Middle frontal gyrus (tissue), 1 donor: ENCODE results near the gene APOA4.
A peak's percentile ranks its signal among the peaks of the same experiment; 100 is the strongest.
"Not testable (repeated sequence)": the region's sequence is repeated elsewhere in the genome, so short reads cannot be mapped to it uniquely, and the experiment has no call there.

ENCODE experiments used
- DNase-seq: peaks from one replicate; pipeline ENCODE4 v3.0.0-alpha.2; 2015; ENCODE audit warnings: low spot score; ENCODE audit errors: extremely low spot score

The APOA4 gene

DNA sequence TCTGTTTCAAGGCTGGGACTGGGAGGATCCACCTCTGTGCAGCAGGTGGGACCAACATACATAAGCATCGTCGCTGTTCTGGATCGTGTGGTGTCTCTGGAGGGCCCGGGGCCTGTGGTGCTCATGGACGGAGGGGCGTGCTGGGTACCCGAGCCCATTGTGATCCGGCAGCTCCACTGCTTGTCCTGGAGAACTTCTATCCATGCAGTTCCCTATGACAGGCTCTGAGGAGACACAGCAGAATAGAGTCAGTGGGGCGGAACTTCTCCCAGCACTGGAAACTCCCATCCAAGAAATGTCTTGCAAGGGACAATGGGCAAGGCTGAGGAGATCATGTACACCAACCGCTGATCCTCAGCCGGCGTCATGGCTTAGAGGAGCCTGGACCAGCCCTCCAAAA is 26.0 kb upstream of the APOA4 start:
- no peak for DNase-seq

DNA sequence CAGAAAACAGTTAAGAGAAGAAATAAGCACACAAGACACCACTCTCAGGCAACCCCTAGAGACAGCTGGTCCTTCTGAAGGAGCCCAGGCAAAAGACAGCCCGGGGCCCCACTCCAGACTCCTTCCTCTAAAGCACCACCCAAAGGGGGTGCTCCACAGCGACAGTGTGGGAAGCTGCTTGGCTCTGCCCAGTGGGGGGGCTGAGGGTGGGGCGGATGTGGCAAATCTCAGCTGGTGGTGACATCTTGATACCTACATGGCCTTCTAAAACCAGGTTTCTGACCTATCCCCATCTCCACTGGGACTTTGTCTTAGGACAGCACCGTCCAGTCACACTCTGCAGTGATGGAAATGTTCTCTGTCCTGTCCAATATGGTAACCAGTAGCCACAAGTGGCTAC is 24.5 kb upstream of the APOA4 start:
- no peak for DNase-seq

DNA sequence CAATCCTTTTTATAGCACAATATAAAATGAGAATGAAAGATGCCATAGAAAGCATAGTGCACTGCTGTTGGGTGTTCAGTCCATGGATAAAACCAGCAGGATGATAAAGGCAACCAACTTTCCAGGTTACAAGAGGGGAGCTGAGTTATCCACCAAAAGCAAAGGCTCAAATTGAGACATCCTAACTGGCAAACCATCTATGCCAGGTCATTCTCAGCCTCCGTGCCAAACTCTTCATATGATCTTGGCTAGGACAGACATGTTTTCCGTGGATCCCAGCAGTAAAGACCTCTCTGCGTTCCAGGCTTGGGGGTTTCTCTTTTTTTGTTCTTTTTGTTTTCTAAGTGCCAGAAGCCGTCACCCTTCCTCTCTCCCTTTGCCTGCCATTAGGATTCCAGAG is 21.6 kb upstream of the APOA4 start:
- no peak for DNase-seq

DNA sequence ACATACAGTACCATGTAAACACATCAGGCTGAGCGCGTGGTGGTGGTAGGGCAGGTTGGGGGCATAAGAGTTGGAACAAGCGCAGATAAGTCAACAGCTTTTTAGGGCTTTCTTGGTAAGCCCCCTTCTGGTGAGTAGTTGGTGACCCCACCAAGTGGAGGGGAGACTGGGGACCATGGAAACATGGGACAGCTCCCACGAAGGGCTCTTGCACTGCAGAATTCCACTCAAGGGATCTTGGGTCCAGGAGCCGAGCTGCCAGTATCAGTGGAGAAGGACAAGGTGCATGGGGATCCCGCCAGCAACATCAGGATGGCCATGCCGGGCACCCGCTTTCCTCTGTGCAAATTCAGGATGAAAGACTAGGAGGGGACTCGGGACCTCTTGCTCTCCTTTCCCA is 20.6 kb upstream of the APOA4 start:
- DNase-seq: no peak

DNA sequence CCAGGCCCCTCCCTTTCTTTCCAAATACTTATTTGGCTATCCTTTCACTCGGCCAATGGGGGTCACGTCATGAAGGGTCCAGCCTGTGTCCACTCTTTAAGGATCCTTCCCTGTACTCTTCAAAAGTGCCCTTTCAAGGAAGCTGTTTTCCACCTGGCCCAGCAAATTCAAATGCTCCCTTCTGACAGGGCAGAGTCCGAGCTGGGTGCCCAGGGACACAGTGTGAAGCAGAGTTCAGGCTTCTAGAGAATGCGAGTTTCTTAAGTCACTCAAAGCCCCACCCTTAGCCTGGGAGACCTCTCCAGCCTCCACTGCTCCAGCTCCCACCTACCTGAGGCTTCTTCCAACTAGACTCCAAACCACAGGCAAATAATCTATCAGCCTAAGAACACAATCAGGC is 19.8 kb upstream of the APOA4 start:
- DNase-seq: no peak

DNA sequence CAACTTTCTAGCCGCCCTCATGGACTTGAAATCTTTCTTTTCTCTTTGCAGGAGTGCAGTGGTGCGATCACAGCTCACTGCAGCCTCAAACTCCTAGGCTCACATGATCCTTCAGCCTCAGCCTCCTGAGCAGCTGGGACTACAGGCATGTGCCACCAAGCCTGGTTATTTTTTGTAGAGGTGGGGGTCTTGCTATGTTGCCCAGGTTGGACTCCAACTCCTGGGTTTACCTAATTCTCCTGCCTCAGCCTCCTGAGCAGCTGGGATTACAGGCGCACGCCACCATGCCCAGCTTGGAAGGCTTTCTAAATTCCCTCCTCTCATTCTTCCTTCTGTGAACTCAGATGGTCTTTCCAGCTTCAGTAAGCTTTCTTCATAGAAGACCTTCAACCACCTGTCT is 19.0 kb upstream of the APOA4 start:
- DNase-seq: no peak

DNA sequence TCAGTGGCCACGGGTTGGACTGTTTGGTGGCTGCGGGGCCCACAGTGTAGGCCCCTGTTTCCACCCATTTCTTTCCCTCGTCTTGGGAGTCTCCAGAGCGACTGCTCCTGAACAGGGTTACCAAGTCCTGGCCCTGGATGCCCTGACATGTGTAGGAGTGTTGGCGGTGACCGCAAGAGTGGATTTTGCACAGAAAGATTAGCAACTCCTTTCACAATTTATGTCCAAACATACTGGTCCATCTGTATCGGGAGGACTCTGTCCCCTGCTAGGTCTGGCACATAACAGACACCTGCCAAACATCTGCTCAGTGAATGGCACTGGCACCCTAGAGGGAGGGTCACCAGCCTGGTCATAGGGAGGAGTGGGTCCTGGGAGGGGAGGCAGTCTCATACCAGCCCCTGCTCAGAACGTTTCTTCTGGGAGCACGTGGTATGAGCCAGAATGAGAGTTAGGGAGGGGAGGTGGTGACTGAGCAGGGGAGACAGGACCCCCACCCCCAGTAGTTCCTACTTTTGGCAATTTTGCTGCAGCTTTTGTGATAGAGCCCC is 17.7 kb upstream of the APOA4 start:
- no peak for DNase-seq

DNA sequence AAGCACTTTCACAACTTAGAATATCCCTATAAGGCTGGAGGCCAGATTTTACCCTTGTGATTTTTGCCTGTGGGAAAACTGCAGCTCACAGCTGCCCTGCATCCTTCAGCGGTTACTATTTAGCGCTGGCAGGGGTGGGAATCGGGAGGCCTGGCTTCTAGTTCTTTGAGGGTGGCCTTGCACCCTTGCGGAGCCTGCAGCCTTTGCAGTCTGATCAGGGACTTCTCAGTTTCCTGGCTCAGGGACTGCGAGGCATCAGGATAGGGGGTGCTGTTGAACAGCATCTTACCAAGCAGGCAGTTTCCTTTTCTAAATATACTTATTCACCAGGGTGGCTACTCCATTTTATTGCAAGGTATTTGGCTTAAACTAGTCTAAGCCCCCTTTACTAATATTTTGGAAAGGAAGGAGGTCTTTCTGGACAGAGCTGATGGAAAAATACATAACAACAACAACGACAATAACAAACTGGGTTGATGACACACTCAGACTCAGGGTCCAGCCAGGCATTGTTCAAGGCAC is 17.2 kb upstream of the APOA4 start:
- no peak for DNase-seq

DNA sequence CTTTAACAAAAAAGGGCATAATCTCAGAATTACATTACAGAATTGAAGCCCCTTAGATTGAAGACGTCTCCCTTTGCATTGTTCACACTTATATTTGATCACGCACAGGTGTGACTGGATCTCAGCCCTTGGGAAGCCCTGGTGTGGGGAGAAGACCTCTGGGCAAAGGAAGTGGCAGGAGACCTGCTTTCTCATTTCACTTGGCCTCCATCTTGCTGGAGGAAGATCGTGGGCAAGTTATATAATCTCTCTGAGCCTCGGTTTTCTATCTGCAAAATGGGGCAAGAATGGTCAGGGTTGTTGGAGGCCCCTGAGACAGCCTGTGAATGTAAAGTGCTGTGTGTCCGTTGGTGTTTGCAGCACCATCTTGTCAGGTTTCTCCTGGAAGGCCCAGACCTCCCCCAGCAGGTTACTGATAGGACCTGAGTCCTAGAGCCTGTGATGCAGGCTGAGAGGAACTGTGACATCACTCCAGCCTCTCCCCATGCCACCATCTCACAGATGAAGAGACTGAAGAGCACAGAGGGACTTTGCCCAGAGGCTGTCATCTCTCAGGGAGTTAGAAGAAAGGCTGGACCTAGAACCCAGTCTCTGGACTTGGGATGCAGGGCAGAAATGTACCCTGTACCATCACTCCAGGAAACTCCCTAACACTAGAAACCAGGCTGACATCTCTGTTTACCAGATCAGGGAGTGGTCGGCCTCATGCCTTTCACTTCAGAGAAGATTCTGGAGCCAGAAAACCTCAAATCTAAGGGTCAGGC is 15.4 kb upstream of the APOA4 start:
- DNase-seq: no peak

DNA sequence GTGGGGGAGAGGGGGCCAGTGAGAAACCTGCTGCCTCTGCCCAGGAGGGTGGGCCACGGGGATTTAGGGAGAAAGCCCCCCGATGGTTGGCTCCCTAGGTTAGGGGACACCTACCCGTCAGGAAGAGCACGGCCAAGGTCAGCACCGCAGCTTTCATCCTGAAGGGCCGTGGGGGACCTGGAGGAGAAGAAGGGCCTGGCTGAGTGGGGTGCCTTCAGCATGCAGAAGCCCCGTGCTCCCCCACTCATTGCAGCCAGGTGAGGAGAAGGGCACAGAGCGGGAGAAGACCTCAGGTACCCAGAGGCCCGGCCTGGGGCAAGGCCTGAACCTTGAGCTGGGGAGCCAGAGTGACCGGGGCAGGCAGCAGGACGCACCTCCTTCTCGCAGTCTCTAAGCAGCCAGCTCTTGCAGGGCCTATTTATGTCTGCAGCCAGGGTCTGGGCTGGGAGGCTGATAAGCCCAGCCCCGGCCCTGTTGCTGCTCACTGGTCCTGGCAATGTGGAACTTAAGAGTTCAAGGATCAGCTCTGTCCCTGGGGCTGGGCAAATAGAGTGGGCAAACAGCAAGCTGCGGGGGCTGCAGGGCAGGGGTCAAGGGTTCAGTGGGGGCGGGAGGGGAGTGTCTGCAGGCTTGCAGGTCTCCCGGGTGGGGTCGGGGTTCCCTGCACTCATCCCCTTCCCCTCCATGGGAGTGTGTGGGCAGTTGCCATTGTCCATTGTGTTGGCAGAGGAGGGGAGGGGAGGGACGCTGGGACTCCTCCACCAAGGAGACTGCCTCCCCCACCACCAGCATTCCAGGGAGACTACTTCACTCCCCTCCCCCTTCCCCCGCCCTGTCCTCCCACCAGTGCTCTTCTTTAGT is 14.4 kb upstream of the APOA4 start, which contains the start of gene APOA1:
TSS of gene APOA1 (minus strand) at position 392 of the 861 bp plus-strand sequence. CDS start at position 157, 235 bp downstream.
- no peak for DNase-seq

DNA sequence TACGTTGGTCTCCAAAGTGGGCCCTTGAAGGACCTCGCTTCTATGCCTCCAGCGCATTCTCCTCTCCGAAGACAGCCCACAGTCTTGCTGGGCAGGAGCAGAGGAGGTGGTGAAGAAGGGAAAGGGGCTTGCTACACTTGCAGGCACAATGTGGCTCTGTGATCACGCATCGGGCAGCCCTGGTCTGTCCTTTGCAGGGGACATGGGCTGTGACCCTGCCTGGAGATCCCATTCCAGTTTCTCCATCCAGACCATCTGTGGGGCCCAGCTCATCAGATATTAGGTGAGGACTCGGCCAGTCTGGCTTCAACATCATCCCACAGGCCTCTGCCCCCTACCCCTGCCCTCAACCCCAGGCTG is 13.5 kb upstream of the APOA4 start:
- no peak for DNase-seq

DNA sequence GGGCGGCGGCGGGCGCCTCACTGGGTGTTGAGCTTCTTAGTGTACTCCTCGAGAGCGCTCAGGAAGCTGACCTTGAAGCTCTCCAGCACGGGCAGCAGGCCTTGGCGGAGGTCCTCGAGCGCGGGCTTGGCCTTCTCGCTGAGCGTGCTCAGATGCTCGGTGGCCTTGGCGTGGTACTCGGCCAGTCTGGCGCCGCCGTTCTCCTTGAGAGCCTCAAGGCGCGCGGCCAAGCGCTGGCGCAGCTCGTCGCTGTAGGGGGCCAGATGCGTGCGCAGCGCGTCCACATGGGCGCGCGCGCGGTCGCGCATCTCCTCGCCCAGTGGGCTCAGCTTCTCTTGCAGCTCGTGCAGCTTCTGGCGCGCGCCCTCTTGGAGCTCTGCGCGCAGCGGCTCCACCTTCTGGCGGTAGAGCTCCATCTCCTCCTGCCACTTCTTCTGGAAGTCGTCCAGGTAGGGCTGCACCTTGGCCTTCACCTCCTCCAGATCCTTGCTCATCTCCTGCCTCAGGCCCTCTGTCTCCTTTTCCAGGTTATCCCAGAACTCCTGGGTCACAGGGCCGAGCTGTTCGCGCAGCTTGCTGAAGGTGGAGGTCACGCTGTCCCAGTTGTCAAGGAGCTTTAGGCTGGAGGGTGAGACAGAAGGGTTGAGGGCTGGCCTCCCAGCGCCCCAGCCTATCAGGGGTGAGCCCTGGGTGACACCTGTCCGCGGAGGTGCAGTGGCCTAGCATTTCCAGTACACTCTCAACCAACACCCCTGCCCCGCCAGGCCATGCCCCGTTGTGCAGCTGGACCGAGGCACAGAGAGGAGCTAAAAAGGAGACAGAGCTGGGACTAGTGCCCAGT is 12.9 kb upstream of the APOA4 start:
- peak; percentile 86 for DNase-seq

DNA sequence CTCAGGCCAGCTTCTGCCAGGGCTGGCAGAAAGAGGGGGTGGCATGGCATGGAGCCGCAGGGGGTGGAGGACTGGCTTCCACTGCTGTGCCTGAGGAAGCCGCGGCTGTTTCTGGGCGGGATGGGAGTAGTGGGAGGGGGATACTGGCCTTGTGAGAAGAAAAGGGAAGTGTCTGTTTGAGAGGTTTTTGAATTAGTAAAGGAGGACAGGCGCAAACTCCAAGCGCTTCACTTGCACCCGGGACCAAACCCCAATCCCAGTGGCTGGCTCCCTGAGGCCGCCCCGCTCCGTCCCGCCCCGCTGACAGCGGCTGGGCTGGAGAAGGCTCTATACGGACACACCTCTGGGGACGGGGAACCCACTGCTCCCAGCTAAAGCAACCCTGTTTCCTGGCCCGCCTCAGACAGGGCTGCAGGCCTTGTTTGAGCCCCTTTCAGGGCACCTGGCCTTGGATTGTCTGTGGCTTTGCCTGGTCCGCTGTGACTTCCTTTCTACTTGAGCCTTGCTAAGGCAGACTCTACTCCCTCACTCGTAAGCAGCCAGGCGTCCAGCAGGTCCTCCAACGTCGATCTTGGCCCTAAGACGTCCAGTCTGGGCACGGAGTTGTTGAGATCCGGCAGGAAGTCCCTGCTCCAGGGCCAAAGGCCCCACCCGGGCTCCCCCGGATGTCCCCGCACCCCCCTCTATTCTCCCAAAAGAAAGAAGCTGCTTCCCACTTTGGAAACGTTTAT is 12.1 kb upstream of the APOA4 start:
- DNase-seq: no peak

DNA sequence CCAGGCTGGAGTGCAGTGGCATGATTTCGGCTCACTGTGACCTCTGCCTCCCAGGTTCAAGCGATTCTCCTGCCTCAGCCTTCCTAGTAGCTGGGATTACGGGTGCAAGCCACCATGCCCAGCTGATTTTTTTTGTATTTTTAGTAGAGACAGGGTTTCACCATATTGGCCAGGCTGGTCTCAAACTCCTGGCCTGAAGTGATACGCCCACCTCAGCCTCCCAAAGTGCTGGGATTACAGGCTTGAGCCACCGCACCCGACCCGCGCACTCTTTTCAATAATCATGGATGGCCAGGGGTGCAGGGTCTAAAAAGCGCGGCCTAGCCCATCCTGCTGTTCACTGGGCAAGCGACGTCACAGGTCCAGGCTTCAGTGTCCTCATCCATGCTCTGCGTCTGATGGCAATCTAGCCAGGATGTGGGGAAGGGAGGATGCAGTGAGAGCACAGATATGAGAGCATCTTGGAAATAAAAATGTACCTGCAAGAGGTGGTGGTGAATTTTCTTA is 11.5 kb upstream of the APOA4 start:
- DNase-seq: not testable (repeated sequence)

DNA sequence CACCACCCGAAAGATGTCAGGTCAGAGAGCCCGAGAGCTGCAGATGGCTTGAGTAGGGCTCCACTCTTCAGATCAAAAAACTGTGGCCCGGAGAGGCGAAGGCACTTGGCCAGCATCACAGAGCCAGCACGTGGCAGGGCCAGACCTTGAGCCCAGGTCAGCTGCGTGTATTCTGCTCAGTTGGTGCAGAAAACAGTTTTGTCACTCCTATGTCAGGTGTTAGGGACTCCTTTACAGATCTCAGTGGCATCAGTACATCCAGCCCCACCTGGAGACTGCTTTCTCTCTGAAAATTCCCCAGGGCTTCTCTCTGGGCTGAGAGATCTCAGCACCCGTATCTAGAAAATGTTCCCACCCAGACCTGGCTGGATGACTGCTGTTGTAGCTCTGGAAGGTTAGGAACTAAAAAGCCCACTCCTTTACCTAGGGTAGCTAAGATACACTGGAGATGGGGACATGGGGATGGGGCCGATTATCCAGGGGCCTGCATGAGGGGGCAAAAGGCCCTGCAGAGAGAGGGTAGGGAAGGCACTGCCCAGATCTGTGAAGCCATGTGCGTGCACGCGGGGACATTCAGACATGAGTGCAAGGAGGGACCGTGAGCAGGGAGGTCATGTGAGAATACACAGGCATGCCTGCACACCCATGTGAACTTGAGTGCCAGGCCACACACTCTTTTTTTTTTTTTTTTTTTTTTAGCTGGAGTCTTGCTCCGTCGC is 10.9 kb upstream of the APOA4 start:
- DNase-seq: no peak

DNA sequence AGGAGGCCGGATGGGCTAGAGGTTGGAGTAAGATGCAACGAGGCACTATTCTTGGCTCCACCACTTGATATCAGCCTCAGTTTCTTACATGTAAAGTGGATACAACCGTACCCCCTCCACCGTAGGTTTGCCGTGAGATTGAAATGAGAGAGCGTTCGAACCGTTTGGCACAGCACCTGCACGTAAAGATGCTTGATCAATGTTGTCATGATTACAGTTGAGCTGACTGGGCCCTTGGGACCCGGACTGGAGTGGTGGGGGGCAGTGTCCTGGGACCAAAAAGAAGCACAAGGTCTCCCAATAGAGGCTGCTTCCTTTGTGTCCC is 10.3 kb upstream of the APOA4 start:
- no peak for DNase-seq

DNA sequence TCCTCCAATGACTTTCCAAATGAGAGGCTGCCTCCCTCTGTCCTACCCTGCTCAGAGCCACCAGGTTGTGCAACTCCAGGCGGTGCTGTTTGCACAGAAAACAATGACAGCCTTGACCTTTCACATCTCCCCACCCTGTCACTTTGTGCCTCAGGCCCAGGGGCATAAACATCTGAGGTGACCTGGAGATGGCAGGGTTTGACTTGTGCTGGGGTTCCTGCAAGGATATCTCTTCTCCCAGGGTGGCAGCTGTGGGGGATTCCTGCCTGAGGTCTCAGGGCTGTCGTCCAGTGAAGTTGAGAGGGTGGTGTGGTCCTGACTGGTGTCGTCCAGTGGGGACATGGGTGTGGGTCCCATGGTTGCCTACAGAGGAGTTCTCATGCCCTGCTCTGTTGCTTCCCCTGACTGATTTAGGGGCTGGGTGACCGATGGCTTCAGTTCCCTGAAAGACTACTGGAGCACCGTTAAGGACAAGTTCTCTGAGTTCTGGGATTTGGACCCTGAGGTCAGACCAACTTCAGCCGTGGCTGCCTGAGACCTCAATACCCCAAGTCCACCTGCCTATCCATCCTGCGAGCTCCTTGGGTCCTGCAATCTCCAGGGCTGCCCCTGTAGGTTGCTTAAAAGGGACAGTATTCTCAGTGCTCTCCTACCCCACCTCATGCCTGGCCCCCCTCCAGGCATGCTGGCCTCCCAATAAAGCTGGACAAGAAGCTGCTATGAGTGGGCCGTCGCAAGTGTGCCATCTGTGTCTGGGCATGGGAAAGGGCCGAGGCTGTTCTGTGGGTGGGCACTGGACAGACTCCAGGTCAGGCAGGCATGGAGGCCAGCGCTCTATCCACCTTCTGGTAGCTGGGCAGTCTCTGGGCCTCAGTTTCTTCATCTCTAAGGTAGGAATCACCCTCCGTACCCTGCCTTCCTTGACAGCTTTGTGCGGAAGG is 9.5 kb upstream of the APOA4 start:
- no peak for DNase-seq

DNA sequence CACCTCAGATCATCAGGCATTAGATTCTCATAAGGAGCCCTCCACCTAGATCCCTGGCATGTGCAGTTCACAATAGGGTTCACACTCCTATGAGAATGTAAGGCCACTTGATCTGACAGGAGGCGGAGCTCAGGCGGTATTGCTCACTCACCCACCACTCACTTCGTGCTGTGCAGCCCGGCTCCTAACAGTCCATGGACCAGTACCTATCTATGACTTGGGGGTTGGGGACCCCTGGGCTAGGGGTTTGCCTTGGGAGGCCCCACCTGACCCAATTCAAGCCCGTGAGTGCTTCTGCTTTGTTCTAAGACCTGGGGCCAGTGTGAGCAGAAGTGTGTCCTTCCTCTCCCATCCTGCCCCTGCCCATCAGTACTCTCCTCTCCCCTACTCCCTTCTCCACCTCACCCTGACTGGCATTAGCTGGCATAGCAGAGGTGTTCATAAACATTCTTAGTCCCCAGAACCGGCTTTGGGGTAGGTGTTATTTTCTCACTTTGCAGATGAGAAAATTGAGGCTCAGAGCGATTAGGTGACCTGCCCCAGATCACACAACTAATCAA is 8.8 kb upstream of the APOA4 start:
- no peak for DNase-seq
